HG02884 (cell line): ENCODE measurements around the gene KRTAP17-1.
"Not testable (repeated sequence)": the region's sequence is repeated elsewhere in the genome, so short reads cannot be mapped to it uniquely, and the experiment has no call there.

Experiments
- ATAC-seq: cut with Tn5 transposase; IDR thresholded peaks from one replicate; pipeline ENCODE4 v1.9.1; 2021; ENCODE audit warnings: mild to moderate bottlenecking, moderate library complexity; ENCODE audit not compliant: unreplicated experiment

The KRTAP17-1 gene

GRCh38 chr17:41315204-41315794 is at the start of gene KRTAP17-1:
Gene KRTAP17-1, minus strand, starts transcription at chr17:41315710. Its CDS starts 60 bp downstream, at chr17:41315650.
- ATAC-seq = no peak

- ATAC-seq = no peak
Observed at GRCh38 chr17:41363881-41364280, 48.4 kb upstream of the KRTAP17-1 start.

- ATAC-seq = no peak
Observed at GRCh38 chr17:41360296-41360995, 44.9 kb upstream of the KRTAP17-1 start.

GRCh38 chr17:41354536-41354935 is 39.0 kb upstream of the KRTAP17-1 start:
- ATAC-seq = no peak

- no peak for ATAC-seq
Observed at GRCh38 chr17:41352597-41353366, 37.3 kb upstream of the KRTAP17-1 start.

- ATAC-seq = no peak
Observed at GRCh38 chr17:41351177-41351576, 35.7 kb upstream of the KRTAP17-1 start.

GRCh38 chr17:41350381-41350878 is 34.9 kb upstream of the KRTAP17-1 start, which contains the start of gene KRT33A:
Gene KRT33A, minus strand, starts transcription at chr17:41350828. Its CDS starts 61 bp downstream, at chr17:41350767.
- not testable (repeated sequence) for ATAC-seq

- no peak for ATAC-seq
Observed at GRCh38 chr17:41347869-41348760, 32.6 kb upstream of the KRTAP17-1 start.

GRCh38 chr17:41346421-41346820 is 30.9 kb upstream of the KRTAP17-1 start:
- ATAC-seq = not testable (repeated sequence)

- no peak for ATAC-seq
Observed at GRCh38 chr17:41345992-41346391, 30.5 kb upstream of the KRTAP17-1 start.

- ATAC-seq = no peak
Observed at GRCh38 chr17:41343029-41343428, 27.5 kb upstream of the KRTAP17-1 start.

GRCh38 chr17:41340934-41341861 is 25.7 kb upstream of the KRTAP17-1 start:
- ATAC-seq = no peak

GRCh38 chr17:41340494-41340893 is 25.0 kb upstream of the KRTAP17-1 start:
- ATAC-seq = no peak

- no peak for ATAC-seq
Observed at GRCh38 chr17:41339571-41340172, 24.2 kb upstream of the KRTAP17-1 start.

- ATAC-seq = no peak
Observed at GRCh38 chr17:41338961-41339485, 23.5 kb upstream of the KRTAP17-1 start.

GRCh38 chr17:41335747-41336146 is 20.2 kb upstream of the KRTAP17-1 start:
- ATAC-seq = no peak

- no peak for ATAC-seq
Observed at GRCh38 chr17:41334385-41335305, 19.1 kb upstream of the KRTAP17-1 start.

GRCh38 chr17:41333836-41334235 is 18.3 kb upstream of the KRTAP17-1 start:
- no peak for ATAC-seq
